SU-DHL-6 (cell line): Measurements from ENCODE around the gene LPAR1.

ENCODE experiments used
- H2AFZ ChIP-seq: fragments of 200-600 bp; sonication (generic); 2 replicates; pipeline ENCODE4 v1.6.1; 2014; ENCODE audit warnings: low read depth, mild to moderate bottlenecking, moderate library complexity, mixed read lengths, antibody characterized with exemption, low read length; ENCODE audit not compliant: severe bottlenecking
- H3F3A ChIP-seq: fragments of 200-600 bp; shearing (Covaris generic); 2 replicates; pipeline ENCODE4 v1.6.0; 2016; ENCODE audit warnings: antibody characterized with exemption, mild to moderate bottlenecking; ENCODE audit not compliant: insufficient read depth
- H3K27ac ChIP-seq: fragments of 200-600 bp; sonication (generic); 2 replicates; pipeline ENCODE4 v1.5.1; 2016; ENCODE audit warnings: low read depth, mild to moderate bottlenecking, low read length, moderate library complexity, mixed read lengths
- H3K27me3 ChIP-seq: fragments of 200-600 bp; sonication (generic), shearing (Covaris generic); 2 replicates; pipeline ENCODE4 v1.6.0; 2014; ENCODE audit warnings: mild to moderate bottlenecking, low read length
- H3K36me3 ChIP-seq: fragments of 200-600 bp; sonication (generic); 2 replicates; pipeline ENCODE4 v1.6.1; 2014; ENCODE audit warnings: mild to moderate bottlenecking, low read length, mixed read lengths
- H3K4me2 ChIP-seq: fragments of 300-600, 200-600 bp; shearing (Covaris generic), sonication (generic); 2 replicates; pipeline ENCODE4 v1.6.0; 2014; ENCODE audit warnings: low read length, low read depth, mild to moderate bottlenecking; ENCODE audit not compliant: poor library complexity, severe bottlenecking
- H3K4me3 ChIP-seq: fragments of 200-600 bp; sonication (generic); 2 replicates; pipeline ENCODE4 v1.5.1; 2014; ENCODE audit warnings: antibody characterized with exemption, low read length, mild to moderate bottlenecking, mixed read lengths; ENCODE audit not compliant: insufficient read depth, poor library complexity, severe bottlenecking
- H3K79me2 ChIP-seq: fragments of 200-600 bp; sonication (generic); 2 replicates; pipeline ENCODE4 v1.6.1; 2014; ENCODE audit warnings: mild to moderate bottlenecking, low read length, moderate library complexity; ENCODE audit not compliant: insufficient read depth
- H3K9ac ChIP-seq: fragments of 200-600 bp; sonication (generic); 2 replicates; pipeline ENCODE4 v1.7.0; 2014; ENCODE audit warnings: mild to moderate bottlenecking, low read length
- H3K9me2 ChIP-seq: fragments of 200-600 bp; sonication (generic); replicated peaks from 2 replicates; pipeline ENCODE4 v1.6.1; 2014; ENCODE audit warnings: low read length; ENCODE audit not compliant: insufficient read depth
- H3K9me3 ChIP-seq: fragments of 200-600 bp; sonication (generic); 2 replicates; pipeline ENCODE4 v1.6.1; 2014; ENCODE audit warnings: low read length, mixed read lengths; ENCODE audit not compliant: insufficient read depth
- H4K20me1 ChIP-seq: fragments of 200-600 bp; sonication (generic); 2 replicates; pipeline ENCODE4 v1.6.1; 2014; ENCODE audit warnings: low read depth, mild to moderate bottlenecking, antibody characterized with exemption, low read length, moderate library complexity, mixed read lengths
- CTCF ChIP-seq: fragments of 200-600 bp; sonication (generic); IDR thresholded peaks from one replicate; pipeline ENCODE4 v1.5.1; 2017; ENCODE audit warnings: antibody characterized with exemption, mild to moderate bottlenecking, low read length, moderate library complexity; ENCODE audit not compliant: insufficient read depth, poor library complexity, severe bottlenecking
- EZH2phosphoT487 ChIP-seq: fragments of 200-600 bp; sonication (generic), shearing (Covaris generic); conservative IDR thresholded peaks from 2 replicates; pipeline ENCODE4 v1.6.1; 2018; ENCODE audit warnings: mild to moderate bottlenecking, antibody characterized with exemption, low read length, moderate library complexity, mixed read lengths

LPAR1 gene

GRCh38 chr9:111076042-111076441 is 37.8 kb upstream of the LPAR1 start:
- no peaks in the 10 kb centered on the region for H3F3A ChIP-seq
- no peak overlapping the region for H3K9ac ChIP-seq
- H3K27ac ChIP-seq = no peak overlapping the region
- H3K79me2 ChIP-seq = no peaks in the 10 kb centered on the region
- TF ChIP-seq CTCF (no peak), EZH2phosphoT487 (no peak)
- H3K9me2 ChIP-seq = no peaks in the 10 kb centered on the region
- no peak overlapping the region for H3K4me2 ChIP-seq
- H2AFZ ChIP-seq = no peak overlapping the region
- no peaks in the 10 kb centered on the region for H4K20me1 ChIP-seq
- no peaks in the 10 kb centered on the region for H3K36me3 ChIP-seq
- H3K4me3 ChIP-seq = no peak overlapping the region
- H3K9me3 ChIP-seq = no peaks in the 10 kb centered on the region
- no peaks in the 10 kb centered on the region for H3K27me3 ChIP-seq

GRCh38 chr9:111074395-111074794 is 36.1 kb upstream of the LPAR1 start:
- Histone ChIP-seq H3K27ac (no peak overlapping the region), H3K9me3 (no peaks in the 10 kb centered on the region), H3K79me2 (no peaks in the 10 kb centered on the region), H3K27me3 (no peaks in the 10 kb centered on the region), H4K20me1 (no peaks in the 10 kb centered on the region), H3K9ac (no peak overlapping the region), H3K36me3 (no peaks in the 10 kb centered on the region), H3F3A (no peaks in the 10 kb centered on the region), H3K9me2 (no peaks in the 10 kb centered on the region), H2AFZ (no peak overlapping the region), H3K4me2 (no peak overlapping the region), H3K4me3 (no peak overlapping the region)
- no peak for TF ChIP-seq CTCF
- TF ChIP-seq EZH2phosphoT487 = no peak

GRCh38 chr9:111069183-111069582 is 30.9 kb upstream of the LPAR1 start:
- H3K9me3 ChIP-seq = no peaks in the 10 kb centered on the region
- H4K20me1 ChIP-seq = no peaks in the 10 kb centered on the region
- TF ChIP-seq CTCF = no peak
- no peak for TF ChIP-seq EZH2phosphoT487
- H3K27me3 ChIP-seq = no peaks in the 10 kb centered on the region
- no peaks in the 10 kb centered on the region for H3K36me3 ChIP-seq
- no peak overlapping the region for H3K4me2 ChIP-seq
- no peak overlapping the region for H3K4me3 ChIP-seq
- H3K9ac ChIP-seq = no peak overlapping the region
- no peak overlapping the region for H2AFZ ChIP-seq
- no peak overlapping the region for H3K27ac ChIP-seq
- H3K9me2 ChIP-seq = no peaks in the 10 kb centered on the region
- H3F3A ChIP-seq = no peaks in the 10 kb centered on the region
- no peaks in the 10 kb centered on the region for H3K79me2 ChIP-seq
